ENCODE data around the gene NR2F1. TPM values are rescaled to one million over a fixed set of nuclear protein-coding genes. Genes with fewer than 3 reads are reported as not detected.

Gene NR2F1
- total RNA-seq, 1 experiment from 2014 or later: not detected

DNA sequence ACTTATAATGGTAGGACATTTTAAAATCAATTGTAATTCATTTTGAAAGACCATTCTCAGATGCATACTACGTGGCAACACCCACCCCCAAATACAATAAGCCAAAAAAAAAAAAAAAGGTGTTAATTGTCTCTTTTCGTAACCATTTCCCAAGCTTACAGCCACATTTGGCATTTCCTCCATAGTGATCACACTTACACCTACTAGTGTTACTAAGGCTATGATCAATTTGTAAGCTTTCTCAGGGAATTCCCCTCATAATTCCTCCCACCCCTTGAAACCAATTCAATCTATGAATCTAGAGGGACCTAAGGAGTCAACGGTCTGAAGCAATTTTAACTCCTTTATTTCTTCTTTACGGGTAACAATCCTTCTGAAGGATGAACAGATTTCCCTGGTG, 40.1 kb downstream of the NR2F1 start:
- peaks cover 46% of the 10 kb centered on the region for H3K27me3 Mint-ChIP-seq (ENCODE audit: low read depth)
- H3K27me3 ChIP-seq (ENCODE audit: insufficient read depth, low read length): peaks cover 25% of the 10 kb centered on the region
- H4K8ac ChIP-seq (replicated peaks; ENCODE audit: insufficient read length, low read depth, low read length): no peak overlapping the region
- no peak overlapping the region for H4K5ac ChIP-seq (ENCODE audit: insufficient read length, low read depth, low read length)
- H3K18ac ChIP-seq (ENCODE audit: insufficient read length, low read depth, low read length): no peak overlapping the region
- H3K36me3 Mint-ChIP-seq (ENCODE audit: insufficient read depth in 1 of 3, low read depth in 3 of 3): no peaks in the 10 kb centered on the region
- H3K79me2 ChIP-seq (ENCODE audit: insufficient read depth, low read length): no peaks in the 10 kb centered on the region
- H3K9me3 ChIP-seq (ENCODE audit: control insufficient read depth, low read depth, low read length): no peaks in the 10 kb centered on the region
- H3K56ac ChIP-seq (ENCODE audit: insufficient read length, low read depth, low read length): no peak overlapping the region
- H3K23ac ChIP-seq (ENCODE audit: insufficient read length, low read depth, low read length): no peak overlapping the region
- no peak overlapping the region for H3K27ac Mint-ChIP-seq
- H3K14ac ChIP-seq (ENCODE audit: insufficient read depth, low read length): no peak overlapping the region
- no peak overlapping the region for H3K4me3 Mint-ChIP-seq
- peaks cover 12 to 20% of the 10 kb centered on the region in 2 experiments for H3K4me1 Mint-ChIP-seq
- no peak overlapping the region for H3T11ph ChIP-seq (ENCODE audit: low read length)
- H3K79me1 ChIP-seq (ENCODE audit: insufficient read depth, low read depth, low read length, poor library complexity, severe bottlenecking): no peaks in the 10 kb centered on the region
- H4K91ac ChIP-seq (ENCODE audit: insufficient read length, low read depth, low read length): no peak overlapping the region
- no peak overlapping the region for H2BK12ac ChIP-seq (ENCODE audit: insufficient read length, low read depth, low read length)
- no peak overlapping the region for H2BK20ac ChIP-seq (ENCODE audit: low read depth, low read length, poor library complexity, severe bottlenecking)
- H3K9me3 Mint-ChIP-seq: no peaks in the 10 kb centered on the region; a peak in 1 of 5 replicates
- no peak for DNase-seq
- no peak overlapping the region for H2BK15ac ChIP-seq (ENCODE audit: low read depth, low read length)
- no peak overlapping the region for H3K27ac ChIP-seq (ENCODE audit: insufficient read length, low read depth, low read length)
- no peaks in the 10 kb centered on the region for H3K4me1 ChIP-seq (ENCODE audit: insufficient read depth, low read length)
- no peaks in the 10 kb centered on the region for H4K20me1 ChIP-seq (ENCODE audit: control insufficient read depth, insufficient read depth, insufficient read length)
- TF ChIP-seq, protein P1, sequence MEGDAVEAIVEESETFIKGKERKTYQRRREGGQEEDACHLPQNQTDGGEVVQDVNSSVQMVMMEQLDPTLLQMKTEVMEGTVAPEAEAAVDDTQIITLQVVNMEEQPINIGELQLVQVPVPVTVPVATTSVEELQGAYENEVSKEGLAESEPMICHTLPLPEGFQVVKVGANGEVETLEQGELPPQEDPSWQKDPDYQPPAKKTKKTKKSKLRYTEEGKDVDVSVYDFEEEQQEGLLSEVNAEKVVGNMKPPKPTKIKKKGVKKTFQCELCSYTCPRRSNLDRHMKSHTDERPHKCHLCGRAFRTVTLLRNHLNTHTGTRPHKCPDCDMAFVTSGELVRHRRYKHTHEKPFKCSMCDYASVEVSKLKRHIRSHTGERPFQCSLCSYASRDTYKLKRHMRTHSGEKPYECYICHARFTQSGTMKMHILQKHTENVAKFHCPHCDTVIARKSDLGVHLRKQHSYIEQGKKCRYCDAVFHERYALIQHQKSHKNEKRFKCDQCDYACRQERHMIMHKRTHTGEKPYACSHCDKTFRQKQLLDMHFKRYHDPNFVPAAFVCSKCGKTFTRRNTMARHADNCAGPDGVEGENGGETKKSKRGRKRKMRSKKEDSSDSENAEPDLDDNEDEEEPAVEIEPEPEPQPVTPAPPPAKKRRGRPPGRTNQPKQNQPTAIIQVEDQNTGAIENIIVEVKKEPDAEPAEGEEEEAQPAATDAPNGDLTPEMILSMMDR (conservative IDR thresholded peaks at IDR 0.05): no peak
- H2AFZ ChIP-seq (ENCODE audit: low read length): no peak overlapping the region
- H3K4ac ChIP-seq (ENCODE audit: low read depth, low read length): no peak overlapping the region
- no CpG with 5 or more reads among the region's 4 CpGs for WGBS (ENCODE audit: extremely low coverage, insufficient read length, low lambda C conversion rate)
- peaks cover 10% of the 10 kb centered on the region for H3K23me2 ChIP-seq (ENCODE audit: insufficient read length, low read depth, low read length, poor library complexity, severe bottlenecking)
- H3K4me2 ChIP-seq (ENCODE audit: insufficient read depth, insufficient read length, low read length): no peak overlapping the region
- H2BK120ac ChIP-seq (ENCODE audit: low read depth, low read length, poor library complexity, severe bottlenecking): no peak overlapping the region
- no peak overlapping the region for H2BK5ac ChIP-seq (ENCODE audit: insufficient read length, low read length)
- H2AK5ac ChIP-seq (ENCODE audit: insufficient read length, low read length): no peak overlapping the region
- H3K9ac ChIP-seq (ENCODE audit: extremely low read depth, insufficient read length, low read length): no peak overlapping the region
